HEK293T (cell line): Measurements from ENCODE around the gene LRRC4B.

Experiments used
- BHLHE40 ChIP-seq: fragments of 450-650 bp; IDR thresholded peaks from 2 replicates; pipeline ENCODE4 v1.6.1; 2016; ENCODE audit warnings: mild to moderate bottlenecking, moderate library complexity, borderline replicate concordance
- ELF4 ChIP-seq: fragments of 450-650 bp; IDR thresholded peaks from 2 replicates; pipeline ENCODE4 v1.6.1; 2017; ENCODE audit warnings: antibody characterized with exemption
- FOXA1 ChIP-seq: fragments of 450-650 bp; IDR thresholded peaks from 2 replicates; pipeline ENCODE4 v1.6.1; 2016; ENCODE audit warnings: mild to moderate bottlenecking
- FOXK2 ChIP-seq: fragments of 450-650 bp; IDR thresholded peaks from 2 replicates; pipeline ENCODE4 v1.6.1; 2016; ENCODE audit warnings: mild to moderate bottlenecking
- FOXM1 ChIP-seq: fragments of 450-650 bp; IDR thresholded peaks from 2 replicates; pipeline ENCODE4 v1.6.1; 2017; ENCODE audit warnings: mild to moderate bottlenecking, borderline replicate concordance
- HDGF ChIP-seq: fragments of 450-650 bp; IDR thresholded peaks from 2 replicates; pipeline ENCODE4 v1.6.1; 2017; ENCODE audit warnings: antibody characterized with exemption, borderline replicate concordance
- L3MBTL2 ChIP-seq: fragments of 450-650 bp; conservative IDR thresholded peaks from 2 replicates; pipeline ENCODE4 v1.6.1; 2016; ENCODE audit warnings: mild to moderate bottlenecking
- NFRKB ChIP-seq: fragments of 450-650 bp; IDR thresholded peaks from 2 replicates; pipeline ENCODE4 v1.6.1; 2016; ENCODE audit warnings: mild to moderate bottlenecking, moderate library complexity
- PKNOX1 ChIP-seq: fragments of 450-650 bp; IDR thresholded peaks from 2 replicates; pipeline ENCODE4 v1.6.1; 2016
- SP1 ChIP-seq: fragments of 450-650 bp; IDR thresholded peaks from 2 replicates; pipeline ENCODE4 v1.6.1; 2017
- SUZ12 ChIP-seq: fragments of 450-650 bp; IDR thresholded peaks from 2 replicates; pipeline ENCODE4 v1.6.1; 2016; ENCODE audit warnings: mild to moderate bottlenecking
- TARDBP ChIP-seq: fragments of 450-650 bp; IDR thresholded peaks from 2 replicates; pipeline ENCODE4 v1.6.1; 2016
- ZNF384 ChIP-seq: fragments of 450-650 bp; IDR thresholded peaks from 2 replicates; pipeline ENCODE4 v1.6.1; 2016

- TF ChIP-seq L3MBTL2: no peak
- no peak for TF ChIP-seq SP1
- no peak for TF ChIP-seq TARDBP
- TF ChIP-seq HDGF: no peak
- no peak for TF ChIP-seq ZNF384
- TF ChIP-seq NFRKB: no peak
- no peak for TF ChIP-seq SUZ12
- no peak for TF ChIP-seq FOXA1
- TF ChIP-seq FOXM1: no peak
- no peak for TF ChIP-seq PKNOX1
- no peak for TF ChIP-seq ELF4
- TF ChIP-seq BHLHE40: no peak
- TF ChIP-seq FOXK2: no peak
Observed at GRCh38 chr19:50475736-50476223, 92.5 kb downstream of the LRRC4B start.
